Subcutaneous abdominal adipose tissue (tissue), 5 donors: Measurements from ENCODE around the gene LMO3.

Experiments used
- H3K27ac ChIP-seq: one replicate; pipeline ENCODE4 v1.7.0; 2013; ENCODE audit warnings: low read depth, mild to moderate bottlenecking, inconsistent platforms, low read length, moderate library complexity
- H3K27me3 ChIP-seq, 5 donors: one replicate each; pipeline ENCODE4 v1.7.0; 2013; ENCODE audit warnings: low read length in 5 of 5, inconsistent platforms in 1 of 5; ENCODE audit not compliant: control insufficient read depth in 5 of 5, insufficient read depth in 4 of 5
- H3K36me3 ChIP-seq, 5 donors: one replicate each; pipeline ENCODE4 v1.7.0; 2013; ENCODE audit warnings: low read length in 5 of 5; ENCODE audit not compliant: control insufficient read depth in 5 of 5, insufficient read depth in 5 of 5
- H3K4me1 ChIP-seq, 5 donors: one replicate each; pipeline ENCODE4 v1.7.0; 2013; ENCODE audit warnings: low read length in 5 of 5, mild to moderate bottlenecking in 3 of 5, moderate library complexity in 1 of 5; ENCODE audit not compliant: control insufficient read depth in 5 of 5, insufficient read depth in 5 of 5
- H3K4me3 ChIP-seq, 5 donors: one replicate each; pipeline ENCODE4 v1.7.0; 2013; ENCODE audit warnings: low read length in 5 of 5, low read depth in 1 of 5
- H3K9ac ChIP-seq, 5 donors: one replicate each; pipeline ENCODE4 v1.7.0; 2013; ENCODE audit warnings: low read length in 5 of 5, mild to moderate bottlenecking in 4 of 5, moderate library complexity in 3 of 5
- H3K9me3 ChIP-seq, 5 donors: one replicate each; pipeline ENCODE4 v1.7.0; 2013; ENCODE audit warnings: low read length in 5 of 5; ENCODE audit not compliant: control insufficient read depth in 5 of 5
- donor health status: healthy.
- donor health status: healthy.
- donor health status: healthy.
- donor health status: healthy.
- donor health status: healthy.

Gene LMO3

GRCh38 chr12:16530268-16530850 is 75.6 kb downstream of the LMO3 start:
- Histone ChIP-seq H3K9ac (no peak overlapping the region), H3K27ac (no peak overlapping the region), H3K9me3 (no peaks in the 10 kb centered on the region)

DNA sequence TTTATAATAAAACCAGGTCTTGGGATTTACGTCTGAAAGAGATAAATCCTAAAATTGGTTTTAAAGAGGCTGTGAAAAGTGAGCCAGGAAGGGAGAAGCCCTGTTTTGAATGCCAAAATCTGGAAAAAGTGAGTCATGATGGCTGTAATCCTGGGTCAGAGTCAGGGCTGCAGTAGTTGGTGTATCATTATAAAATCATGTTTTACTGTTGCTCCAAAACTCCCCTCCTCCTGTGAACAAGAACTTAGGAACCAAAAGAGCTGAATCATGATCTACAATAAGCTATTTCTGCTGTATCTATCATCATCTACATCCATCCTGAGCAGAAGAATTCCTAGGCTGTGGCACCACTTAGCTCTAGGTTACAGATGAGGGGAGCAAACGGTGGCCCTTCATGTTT is 79.3 kb downstream of the LMO3 start:
- no peaks in the 10 kb centered on the region for H3K36me3 ChIP-seq
- H3K9ac ChIP-seq, result no peak overlapping the region
- H3K27me3 ChIP-seq, result no peaks in the 10 kb centered on the region
- no peak overlapping the region for H3K27ac ChIP-seq
- H3K4me1 ChIP-seq, result peaks cover 0 to 4% (median 0%) of the 10 kb centered on the region in 5 donors
- no peak overlapping the region for H3K4me3 ChIP-seq
- H3K9me3 ChIP-seq, result no peaks in the 10 kb centered on the region

More at GRCh38 chr12:16530268-16530850, 75.6 kb downstream of the LMO3 start:
- Histone ChIP-seq H3K36me3 (no peaks in the 10 kb centered on the region), H3K27me3 (no peaks in the 10 kb centered on the region), H3K4me1 (no peaks in the 10 kb centered on the region), H3K4me3 (no peak overlapping the region)

GRCh38 chr12:16524378-16524777 is 81.6 kb downstream of the LMO3 start:
- no peak overlapping the region for H3K4me3 ChIP-seq
- no peaks in the 10 kb centered on the region for H3K9me3 ChIP-seq
- no peak overlapping the region for H3K27ac ChIP-seq
- peaks cover 0 to 4% (median 0%) of the 10 kb centered on the region in 5 donors for H3K4me1 ChIP-seq
- no peaks in the 10 kb centered on the region for H3K36me3 ChIP-seq
- H3K27me3 ChIP-seq, result no peaks in the 10 kb centered on the region
- no peak overlapping the region for H3K9ac ChIP-seq

- no peaks in the 10 kb centered on the region for H3K27me3 ChIP-seq
- H3K4me3 ChIP-seq, result no peak overlapping the region
- peaks cover 0 to 4% (median 0%) of the 10 kb centered on the region in 5 donors for H3K4me1 ChIP-seq
- H3K9ac ChIP-seq, result no peak overlapping the region
- no peaks in the 10 kb centered on the region for H3K9me3 ChIP-seq
- no peaks in the 10 kb centered on the region for H3K36me3 ChIP-seq
- H3K27ac ChIP-seq, result no peak overlapping the region
Observed at GRCh38 chr12:16523951-16524331, 82.0 kb downstream of the LMO3 start.

GRCh38 chr12:16523284-16523950 is 82.5 kb downstream of the LMO3 start:
- Histone ChIP-seq H3K4me3 (no peak overlapping the region), H3K9ac (no peak overlapping the region), H3K4me1 (peaks cover 0 to 4% (median 0%) of the 10 kb centered on the region in 5 donors), H3K9me3 (no peaks in the 10 kb centered on the region), H3K36me3 (no peaks in the 10 kb centered on the region), H3K27me3 (no peaks in the 10 kb centered on the region), H3K27ac (no peak overlapping the region)

DNA sequence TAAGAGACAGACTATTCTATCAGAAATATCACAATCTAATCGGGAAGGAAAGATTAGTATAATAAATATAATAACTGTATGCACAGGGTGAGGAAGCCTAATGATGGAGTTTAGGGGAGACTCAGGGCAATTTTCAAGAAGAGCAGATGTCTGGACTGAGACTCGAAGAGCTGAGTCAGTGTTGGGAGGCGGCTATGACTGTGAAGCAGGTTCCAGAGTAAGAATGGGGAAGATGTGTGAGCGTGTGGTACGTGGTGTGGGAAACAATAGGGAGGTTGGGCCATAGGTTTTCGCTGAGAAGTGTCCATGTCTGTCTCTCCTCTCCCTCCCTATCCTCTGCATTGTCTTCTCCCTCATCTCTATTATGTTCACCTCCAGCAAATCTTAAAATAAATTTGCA is 85.6 kb downstream of the LMO3 start:
- Histone ChIP-seq H3K27me3 (no peaks in the 10 kb centered on the region), H3K36me3 (no peaks in the 10 kb centered on the region)

DNA sequence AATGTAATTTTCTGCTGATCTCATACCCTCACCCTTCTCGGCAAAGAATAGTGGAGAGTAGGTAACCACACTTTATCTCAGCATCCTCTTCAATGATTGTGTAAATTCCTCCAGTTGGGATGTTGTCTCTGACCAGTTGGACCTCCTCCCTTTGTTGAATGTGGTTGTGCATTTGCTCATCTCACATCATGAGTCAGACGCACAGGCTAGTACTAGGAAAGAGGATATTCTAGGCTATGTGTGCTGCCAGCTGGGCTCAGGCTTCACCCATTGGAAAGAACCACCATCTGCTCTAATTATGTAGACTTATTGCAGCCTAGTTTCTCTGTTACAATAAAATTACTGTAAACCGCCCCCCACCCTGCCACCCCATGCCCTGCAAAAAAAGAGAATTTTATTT is 90.3 kb downstream of the LMO3 start:
- no peaks in the 10 kb centered on the region for H3K27me3 ChIP-seq
- H3K9ac ChIP-seq, result no peak overlapping the region
- no peaks in the 10 kb centered on the region for H3K4me1 ChIP-seq
- peaks cover 0 to 5% (median 0%) of the 10 kb centered on the region in 5 donors for H3K36me3 ChIP-seq
- no peak overlapping the region for H3K27ac ChIP-seq
- no peak overlapping the region for H3K4me3 ChIP-seq
- H3K9me3 ChIP-seq, result no peaks in the 10 kb centered on the region

More for the DNA sequence above, 85.6 kb downstream of the LMO3 start:
- H3K9me3 ChIP-seq, result no peaks in the 10 kb centered on the region
- no peak overlapping the region for H3K27ac ChIP-seq
- H3K4me1 ChIP-seq, result peaks cover 0 to 4% (median 0%) of the 10 kb centered on the region in 5 donors
- no peak overlapping the region for H3K9ac ChIP-seq
- H3K4me3 ChIP-seq, result no peak overlapping the region

GRCh38 chr12:16513231-16513630 is 92.7 kb downstream of the LMO3 start:
- no peaks in the 10 kb centered on the region for H3K4me1 ChIP-seq
- no peak overlapping the region for H3K9ac ChIP-seq
- no peaks in the 10 kb centered on the region for H3K27me3 ChIP-seq
- H3K9me3 ChIP-seq, result no peaks in the 10 kb centered on the region
- no peak overlapping the region for H3K4me3 ChIP-seq
- no peak overlapping the region for H3K27ac ChIP-seq
- peaks cover 0 to 5% (median 0%) of the 10 kb centered on the region in 5 donors for H3K36me3 ChIP-seq

GRCh38 chr12:16509411-16509810 is 96.6 kb downstream of the LMO3 start:
- H3K4me1 ChIP-seq, result no peaks in the 10 kb centered on the region
- H3K9ac ChIP-seq, result no peak overlapping the region
- H3K36me3 ChIP-seq, result peaks cover 0 to 5% (median 0%) of the 10 kb centered on the region in 5 donors
- no peaks in the 10 kb centered on the region for H3K9me3 ChIP-seq
- H3K27me3 ChIP-seq, result no peaks in the 10 kb centered on the region
- H3K27ac ChIP-seq, result no peak overlapping the region
- no peak overlapping the region for H3K4me3 ChIP-seq

GRCh38 chr12:16506394-16506793 is 99.6 kb downstream of the LMO3 start:
- H3K36me3 ChIP-seq, result peaks cover 0 to 3% (median 0%) of the 10 kb centered on the region in 5 donors
- no peaks in the 10 kb centered on the region for H3K27me3 ChIP-seq
- H3K4me3 ChIP-seq, result no peak overlapping the region
- no peaks in the 10 kb centered on the region for H3K4me1 ChIP-seq
- H3K27ac ChIP-seq, result no peak overlapping the region
- no peak overlapping the region for H3K9ac ChIP-seq
- no peaks in the 10 kb centered on the region for H3K9me3 ChIP-seq
